T-helper 1 cell treated with Interleukin-12 subunit alpha and Interleukin-12 subunit beta and Interleukin-4 antibody, amounts not matched to agents 30 μg/mL and 1 μg/mL, for 36 hours (primary cell): ENCODE data around the gene ESPL1.

Experiments used
- H3K27ac Mint-ChIP-seq: one replicate; pipeline ENCODE4 v1.8.0; 2021; ENCODE audit warnings: mild to moderate bottlenecking, mixed read lengths
- H3K27me3 Mint-ChIP-seq: one replicate; pipeline ENCODE4 v1.8.0; 2021; ENCODE audit warnings: low read depth, mixed read lengths
- H3K36me3 Mint-ChIP-seq: one replicate; pipeline ENCODE4 v1.8.0; 2021; ENCODE audit warnings: low read depth, mixed read lengths
- H3K4me1 Mint-ChIP-seq: one replicate; pipeline ENCODE4 v1.8.0; 2021; ENCODE audit warnings: low read depth, mixed read lengths
- H3K4me3 Mint-ChIP-seq: one replicate; pipeline ENCODE4 v1.8.0; 2021; ENCODE audit warnings: mild to moderate bottlenecking, moderate library complexity, mixed read lengths
- H3K9me3 Mint-ChIP-seq: one replicate; pipeline ENCODE4 v1.8.0; 2021; ENCODE audit warnings: mixed read lengths

Gene ESPL1

GRCh38 chr12:53267999-53268629 is at the start of gene ESPL1:
ESPL1 (plus strand) TSS chr12:53268299; CDS start chr12:53268767, 468 bp downstream.
- Mint-ChIP-seq H3K4me3 (peak within 1 kb of the TSS; percentile 99), H3K27me3 (no peaks in the 10 kb centered on the region), H3K27ac (peak within 1 kb of the TSS; percentile 95), H3K9me3 (no peaks in the 10 kb centered on the region), H3K36me3 (peaks cover 17% of the 10 kb centered on the region), H3K4me1 (peaks cover 32% of the 10 kb centered on the region)

GRCh38 chr12:53218551-53219291 is 49.4 kb upstream of the ESPL1 start:
- H3K27ac Mint-ChIP-seq: peak overlapping the region; percentile 93
- peak overlapping the region; percentile 98 for H3K4me3 Mint-ChIP-seq
- peaks cover 45% of the 10 kb centered on the region for H3K36me3 Mint-ChIP-seq
- peaks cover 79% of the 10 kb centered on the region for H3K4me1 Mint-ChIP-seq
- no peaks in the 10 kb centered on the region for H3K9me3 Mint-ChIP-seq
- H3K27me3 Mint-ChIP-seq: no peaks in the 10 kb centered on the region

GRCh38 chr12:53219292-53219955 is 48.7 kb upstream of the ESPL1 start:
- H3K27ac Mint-ChIP-seq: peak overlapping the region; percentile 93
- peak overlapping the region; percentile 98 for H3K4me3 Mint-ChIP-seq
- H3K4me1 Mint-ChIP-seq: peaks cover 79% of the 10 kb centered on the region
- peaks cover 38% of the 10 kb centered on the region for H3K36me3 Mint-ChIP-seq
- no peaks in the 10 kb centered on the region for H3K27me3 Mint-ChIP-seq
- H3K9me3 Mint-ChIP-seq: no peaks in the 10 kb centered on the region

- Mint-ChIP-seq H3K36me3 (peaks cover 36% of the 10 kb centered on the region), H3K4me1 (peaks cover 79% of the 10 kb centered on the region), H3K27me3 (no peaks in the 10 kb centered on the region), H3K9me3 (no peaks in the 10 kb centered on the region), H3K4me3 (peak overlapping the region; percentile 98), H3K27ac (peak overlapping the region; percentile 95)
Observed at GRCh38 chr12:53219956-53220693, 48.0 kb upstream of the ESPL1 start.

- H3K36me3 Mint-ChIP-seq: peaks cover 34% of the 10 kb centered on the region
- peaks cover 79% of the 10 kb centered on the region for H3K4me1 Mint-ChIP-seq
- H3K9me3 Mint-ChIP-seq: no peaks in the 10 kb centered on the region
- H3K27me3 Mint-ChIP-seq: no peaks in the 10 kb centered on the region
- H3K4me3 Mint-ChIP-seq: peak overlapping the region; percentile 86
- peak overlapping the region; percentile 95 for H3K27ac Mint-ChIP-seq
Observed at GRCh38 chr12:53220694-53221202, 47.4 kb upstream of the ESPL1 start.

GRCh38 chr12:53221203-53222080 is 46.7 kb upstream of the ESPL1 start:
- Mint-ChIP-seq H3K36me3 (peaks cover 27% of the 10 kb centered on the region), H3K27ac (peak overlapping the region; percentile 95), H3K9me3 (no peaks in the 10 kb centered on the region), H3K4me3 (peak overlapping the region; percentile 86), H3K4me1 (peaks cover 76% of the 10 kb centered on the region), H3K27me3 (no peaks in the 10 kb centered on the region)

GRCh38 chr12:53222170-53222721 is 45.9 kb upstream of the ESPL1 start:
- Mint-ChIP-seq H3K27me3 (no peaks in the 10 kb centered on the region), H3K36me3 (peaks cover 27% of the 10 kb centered on the region), H3K9me3 (no peaks in the 10 kb centered on the region), H3K4me1 (peaks cover 71% of the 10 kb centered on the region), H3K27ac (peak overlapping the region; percentile 92), H3K4me3 (peak overlapping the region; percentile 73)

- peak overlapping the region; percentile 73 for H3K4me3 Mint-ChIP-seq
- peaks cover 65% of the 10 kb centered on the region for H3K4me1 Mint-ChIP-seq
- H3K27ac Mint-ChIP-seq: peak overlapping the region; percentile 92
- no peaks in the 10 kb centered on the region for H3K27me3 Mint-ChIP-seq
- no peaks in the 10 kb centered on the region for H3K9me3 Mint-ChIP-seq
- peaks cover 25% of the 10 kb centered on the region for H3K36me3 Mint-ChIP-seq
Observed at GRCh38 chr12:53222806-53223261, 45.3 kb upstream of the ESPL1 start.

GRCh38 chr12:53223389-53224060 is 44.6 kb upstream of the ESPL1 start:
- H3K4me3 Mint-ChIP-seq: peak overlapping the region; percentile 61
- H3K36me3 Mint-ChIP-seq: peaks cover 23% of the 10 kb centered on the region
- H3K9me3 Mint-ChIP-seq: no peaks in the 10 kb centered on the region
- peaks cover 61% of the 10 kb centered on the region for H3K4me1 Mint-ChIP-seq
- H3K27ac Mint-ChIP-seq: peak overlapping the region; percentile 92
- no peaks in the 10 kb centered on the region for H3K27me3 Mint-ChIP-seq

GRCh38 chr12:53224061-53224896 is 43.8 kb upstream of the ESPL1 start:
- Mint-ChIP-seq H3K4me3 (peak overlapping the region; percentile 61), H3K4me1 (peaks cover 58% of the 10 kb centered on the region), H3K9me3 (no peaks in the 10 kb centered on the region)

GRCh38 chr12:53224897-53225634 is 43.0 kb upstream of the ESPL1 start:
- H3K27me3 Mint-ChIP-seq: no peaks in the 10 kb centered on the region
- peak overlapping the region; percentile 55 for H3K27ac Mint-ChIP-seq
- no peak overlapping the region for H3K4me3 Mint-ChIP-seq
- H3K9me3 Mint-ChIP-seq: no peaks in the 10 kb centered on the region
- peaks cover 61% of the 10 kb centered on the region for H3K4me1 Mint-ChIP-seq
- peaks cover 14% of the 10 kb centered on the region for H3K36me3 Mint-ChIP-seq

More at GRCh38 chr12:53224061-53224896, 43.8 kb upstream of the ESPL1 start:
- no peaks in the 10 kb centered on the region for H3K27me3 Mint-ChIP-seq
- peak overlapping the region; percentile 78 for H3K27ac Mint-ChIP-seq
- peaks cover 18% of the 10 kb centered on the region for H3K36me3 Mint-ChIP-seq
